ENCODE measurements around the gene ARMH3.

ARMH3 gene

DNA sequence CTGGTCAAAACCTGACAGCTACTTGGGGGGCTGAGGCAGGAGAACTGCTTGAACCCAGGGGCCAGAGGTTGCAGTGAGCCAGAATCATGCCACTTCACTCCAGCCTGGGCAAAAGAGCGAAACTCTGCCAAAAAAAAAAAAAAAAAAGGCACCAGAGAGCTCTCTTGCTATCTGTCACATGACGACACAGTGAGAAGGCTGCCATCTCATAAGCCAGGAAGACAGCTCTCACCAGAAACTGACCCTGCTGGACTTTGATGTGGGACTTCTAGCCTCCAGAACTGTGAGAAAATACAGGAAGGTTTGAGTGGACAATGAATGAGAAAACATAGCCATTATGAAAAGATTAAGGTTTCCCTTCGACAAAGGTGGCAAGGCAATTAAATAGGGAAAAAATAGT, 161.2 kb downstream of the ARMH3 start:
- TF ChIP-seq ZFX (IDR thresholded peaks at IDR 0.05): no peak
- TF ChIP-seq, protein P1, sequence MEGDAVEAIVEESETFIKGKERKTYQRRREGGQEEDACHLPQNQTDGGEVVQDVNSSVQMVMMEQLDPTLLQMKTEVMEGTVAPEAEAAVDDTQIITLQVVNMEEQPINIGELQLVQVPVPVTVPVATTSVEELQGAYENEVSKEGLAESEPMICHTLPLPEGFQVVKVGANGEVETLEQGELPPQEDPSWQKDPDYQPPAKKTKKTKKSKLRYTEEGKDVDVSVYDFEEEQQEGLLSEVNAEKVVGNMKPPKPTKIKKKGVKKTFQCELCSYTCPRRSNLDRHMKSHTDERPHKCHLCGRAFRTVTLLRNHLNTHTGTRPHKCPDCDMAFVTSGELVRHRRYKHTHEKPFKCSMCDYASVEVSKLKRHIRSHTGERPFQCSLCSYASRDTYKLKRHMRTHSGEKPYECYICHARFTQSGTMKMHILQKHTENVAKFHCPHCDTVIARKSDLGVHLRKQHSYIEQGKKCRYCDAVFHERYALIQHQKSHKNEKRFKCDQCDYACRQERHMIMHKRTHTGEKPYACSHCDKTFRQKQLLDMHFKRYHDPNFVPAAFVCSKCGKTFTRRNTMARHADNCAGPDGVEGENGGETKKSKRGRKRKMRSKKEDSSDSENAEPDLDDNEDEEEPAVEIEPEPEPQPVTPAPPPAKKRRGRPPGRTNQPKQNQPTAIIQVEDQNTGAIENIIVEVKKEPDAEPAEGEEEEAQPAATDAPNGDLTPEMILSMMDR (conservative IDR thresholded peaks at IDR 0.05): no peak
- no peak overlapping the region for H3K27ac ChIP-seq

GRCh38 chr10:101894266-101894665, 161.7 kb downstream of the ARMH3 start:
- TF ChIP-seq, protein P1 (conservative IDR thresholded peaks at IDR 0.05): no peak
- TF ChIP-seq ZFX (IDR thresholded peaks at IDR 0.05): no peak
- H3K27ac ChIP-seq: no peak overlapping the region

DNA sequence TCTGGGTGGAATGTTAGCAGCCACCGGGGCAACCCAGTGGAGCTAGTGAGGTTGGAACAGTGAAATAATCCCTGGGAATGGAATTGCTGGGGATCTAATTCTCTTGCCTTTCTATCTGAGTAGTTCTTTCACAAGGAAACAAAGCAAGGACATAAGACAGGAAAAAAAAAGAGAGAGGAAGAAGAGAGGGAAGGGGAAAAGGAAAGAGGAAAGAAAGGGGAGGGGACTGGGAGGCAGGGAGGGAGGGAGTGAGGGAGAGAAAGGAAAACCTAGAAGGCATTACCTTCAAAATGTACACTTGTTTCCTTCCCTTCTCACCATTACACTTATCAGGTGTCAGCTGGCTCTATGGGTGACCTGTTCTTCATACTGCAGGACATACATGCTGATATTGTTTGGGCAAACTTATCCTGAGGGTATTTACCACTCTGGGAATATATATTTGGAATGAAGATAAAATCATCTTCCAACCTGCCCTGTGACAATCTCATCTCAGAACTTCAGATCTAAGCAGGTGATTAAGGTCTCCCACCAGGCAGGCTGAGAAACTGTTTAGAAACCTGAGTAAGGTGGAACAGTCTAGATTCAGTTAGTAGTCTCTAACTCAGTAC, 162.4 kb downstream of the ARMH3 start:
- TF ChIP-seq ZFX (IDR thresholded peaks at IDR 0.05): no peak
- TF ChIP-seq, protein P1 (conservative IDR thresholded peaks at IDR 0.05): no peak
- no peak overlapping the region for H3K27ac ChIP-seq

GRCh38 chr10:101892782-101893391, 163.1 kb downstream of the ARMH3 start:
- no peak for TF ChIP-seq ZFX (IDR thresholded peaks at IDR 0.05)
- TF ChIP-seq, protein P1 (conservative IDR thresholded peaks at IDR 0.05): no peak
- no peak overlapping the region for H3K27ac ChIP-seq

- no peak overlapping the region for H3K27ac ChIP-seq
- TF ChIP-seq, protein P1 (conservative IDR thresholded peaks at IDR 0.05): peak; percentile 94
- no peak for TF ChIP-seq ZFX (IDR thresholded peaks at IDR 0.05)
Observed at GRCh38 chr10:101889256-101890210, 166.4 kb downstream of the ARMH3 start.

DNA sequence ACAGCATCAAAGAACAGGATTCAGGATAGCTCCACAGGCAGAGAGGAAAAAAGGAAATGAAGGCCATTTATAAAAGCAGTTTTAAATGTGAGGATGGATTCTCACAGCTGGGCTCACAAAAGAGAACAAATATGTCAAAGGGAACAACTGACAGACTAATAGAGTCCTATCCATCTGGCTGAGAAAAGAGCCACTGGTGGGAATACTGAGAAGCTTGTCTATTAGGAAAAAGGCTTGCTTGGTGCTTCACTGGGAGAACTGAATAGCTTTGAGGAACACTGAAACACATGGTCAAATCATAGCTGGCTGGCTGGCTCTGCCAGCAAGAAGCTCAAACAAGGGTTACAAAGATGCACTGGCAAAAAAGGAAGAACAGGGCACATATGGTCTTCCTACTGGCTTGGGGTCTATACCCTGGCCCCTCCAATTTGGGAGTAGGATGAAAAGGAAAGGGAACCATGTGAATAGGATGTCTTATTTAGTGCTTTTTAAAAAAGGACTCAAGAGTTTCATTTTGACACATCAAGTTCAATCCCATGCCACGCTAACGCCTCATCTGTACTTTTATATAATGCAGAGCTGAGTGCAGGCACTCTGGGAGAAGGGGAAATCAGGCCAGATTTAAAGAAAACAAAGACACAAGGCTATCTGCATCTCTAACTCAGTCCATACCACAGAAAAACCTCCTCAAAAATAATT, 167.6 kb downstream of the ARMH3 start:
- TF ChIP-seq ZFX (IDR thresholded peaks at IDR 0.05): no peak
- TF ChIP-seq, protein P1 (conservative IDR thresholded peaks at IDR 0.05): no peak
- no peak overlapping the region for H3K27ac ChIP-seq

Data from C4-2B (cell line).